Heart right ventricle (tissue), 16 donors: ENCODE data around the gene NLRP11. TPM values are rescaled to one million over a fixed set of nuclear protein-coding genes. Genes with fewer than 3 reads are reported as not detected.

Experiments
- ATAC-seq, 8 donors: fragments of 200-7000 bp; cut with Tn5 transposase; one replicate each; pipeline ENCODE4 v1.9.1; 2020; ENCODE audit warnings: mild to moderate bottlenecking in 8 of 8, moderate library complexity in 8 of 8, moderate number of reproducible peaks in 1 of 8
- DNase-seq, 2 donors: peaks; one replicate each; pipeline ENCODE4 v3.0.0-alpha.2; 2020
- H3K27ac ChIP-seq, 10 donors: fragments of 200-600 bp; sonication (generic) in 2 of 10; one replicate each; pipeline versions ENCODE4 v1.5.0 to v1.8.0; 2020 to 2022; ENCODE audit warnings: mild to moderate bottlenecking in 3 of 10
- H3K27me3 ChIP-seq, 7 donors: fragments of 200-600 bp; one replicate each; pipeline ENCODE4 v1.8.0; 2021 to 2022; ENCODE audit warnings: mild to moderate bottlenecking in 2 of 7
- H3K36me3 ChIP-seq, 9 donors: fragments of 200-600 bp; sonication (generic) in 1 of 9; one replicate each; pipeline versions ENCODE4 v1.5.0 to v1.8.0; 2020 to 2022; ENCODE audit warnings: mild to moderate bottlenecking in 2 of 9
- H3K4me1 ChIP-seq, 9 donors: fragments of 200-600 bp; sonication (generic) in 1 of 9; one replicate each; pipeline versions ENCODE4 v1.5.0 to v1.8.0; 2020 to 2022; ENCODE audit warnings: mild to moderate bottlenecking in 4 of 9
- H3K4me3 ChIP-seq, 10 donors: fragments of 200-600 bp; sonication (generic) in 2 of 10; one replicate each; pipeline versions ENCODE4 v1.5.0 to v1.8.0; 2020 to 2022; ENCODE audit warnings: mild to moderate bottlenecking in 7 of 10, moderate library complexity in 2 of 10
- H3K9me3 ChIP-seq, 11 donors: fragments of 200-600 bp in 10 of 11; sonication (generic) in 2 of 11; one replicate each; pipeline versions ENCODE4 v1.5.0 to v1.8.0; 2013 to 2022; ENCODE audit warnings: mild to moderate bottlenecking in 2 of 11, control low read depth in 1 of 11, moderate library complexity in 1 of 11
- WGBS, 2 donors: extraction: QIAGEN DNeasy Blood & Tissue Kit; methylation state at CpG; one replicate each; pipeline ENCODE4 v1.1.7; 2013; ENCODE audit warnings: inconsistent platforms in 1 of 2; 5-methylcytosine and 5-hydroxymethylcytosine counted together
- intact Hi-C, 10 donors: fragments of 100-400 bp; cut with DNase I; formaldehyde crosslinking; loops; one replicate each; pipeline versions ENCODE4 v1.11.1 to v1.14.2; 2022
- polyA plus RNA-seq, 2 donors: library from polyadenylated mRNA; stranded (reverse); fragments of 200-250 nt; gene quantifications; one replicate each; pipeline ENCODE4 v1.2.3, GENCODE V29; 2013
- total RNA-seq, 10 donors: library from RNA; stranded (reverse); fragmentation: NEBNext Ultra II Directional in 3 of 10; extraction: Animal tissue kit (Norgen Biotek cat#: 25700) in 3 of 10; gene quantifications; one replicate each; pipeline versions ENCODE4 v1.2.1 to v1.2.4, GENCODE V29; 2021 to 2023
- TF ChIP-seq, protein P1 (sequence below), 9 donors: fragments of 200-600 bp; sonication (generic) in 2 of 9; IDR thresholded peaks; one replicate each; pipeline versions ENCODE4 v1.5.0 to v1.8.0; 2021 to 2022; ENCODE audit warnings: antibody characterized with exemption in 9 of 9, mild to moderate bottlenecking in 5 of 9, moderate library complexity in 1 of 9
- donor health status: Arrhythmogenic right ventricular cardiomyopathy.
- donor health status: ischemic (EF 13 %, LVEDD 7.1; RV severe dilation, severe dysfunction).
- donor health status: healthy with polysubstance abuse.
- donor health status: DM: no; HTN: yes; CAD: no.
- donor health status: DM: no; HTN: no; CAD: no.
- donor health status: ischemic (EF 25% LVEDD 6.9; RV normal size, moderate dysfunction).
- donor health status: ischemic (EF 25% LVEDD 5.7; RV mildly dilated, moderate dysfunction).
- donor health status: healthy.
- donor health status: DM: yes; HTN: yes; CAD: no.
- donor health status: Ischemic cardiomyopathy.
- donor health status: ischemic (EF 35%, LVEDD 5.7; RV mildly dilated, moderate dysfunction).
- donor health status: nonischemic (EF 11% LVEDD 7.7; RV severe dilation, severe dysfunction).
- donor health status: DM: yes; HTN: yes; CAD: no.
- donor health status: PGD.
- donor health status: ischemic (EF 29% LVEDD 5.4; RV normal size, mild dysfunction).
- donor health status: nonischemic (EF 23%, LVEDD 6.1; RV moderate dilation, normal function).

Gene NLRP11
- total and polyA plus RNA-seq, 12 donors: not detected

GRCh38 chr19:55753401-55753800 is 78.4 kb downstream of the NLRP11 start:
- intact Hi-C loops: no loop called here
- Histone ChIP-seq H3K9me3 (no peaks in the 10 kb centered on the region), H3K36me3 (no peaks in the 10 kb centered on the region), H3K27ac (no peak overlapping the region), H3K27me3 (peaks cover 0 to 21% (median 6%) of the 10 kb centered on the region in 7 donors), H3K4me3 (no peak overlapping the region), H3K4me1 (no peaks in the 10 kb centered on the region)
- ATAC-seq (no peak), DNase-seq (no peak)
- WGBS, 2 donors: 69 to 73% methylated on average over 3 of the region's 3 CpGs
- TF ChIP-seq, protein P1, sequence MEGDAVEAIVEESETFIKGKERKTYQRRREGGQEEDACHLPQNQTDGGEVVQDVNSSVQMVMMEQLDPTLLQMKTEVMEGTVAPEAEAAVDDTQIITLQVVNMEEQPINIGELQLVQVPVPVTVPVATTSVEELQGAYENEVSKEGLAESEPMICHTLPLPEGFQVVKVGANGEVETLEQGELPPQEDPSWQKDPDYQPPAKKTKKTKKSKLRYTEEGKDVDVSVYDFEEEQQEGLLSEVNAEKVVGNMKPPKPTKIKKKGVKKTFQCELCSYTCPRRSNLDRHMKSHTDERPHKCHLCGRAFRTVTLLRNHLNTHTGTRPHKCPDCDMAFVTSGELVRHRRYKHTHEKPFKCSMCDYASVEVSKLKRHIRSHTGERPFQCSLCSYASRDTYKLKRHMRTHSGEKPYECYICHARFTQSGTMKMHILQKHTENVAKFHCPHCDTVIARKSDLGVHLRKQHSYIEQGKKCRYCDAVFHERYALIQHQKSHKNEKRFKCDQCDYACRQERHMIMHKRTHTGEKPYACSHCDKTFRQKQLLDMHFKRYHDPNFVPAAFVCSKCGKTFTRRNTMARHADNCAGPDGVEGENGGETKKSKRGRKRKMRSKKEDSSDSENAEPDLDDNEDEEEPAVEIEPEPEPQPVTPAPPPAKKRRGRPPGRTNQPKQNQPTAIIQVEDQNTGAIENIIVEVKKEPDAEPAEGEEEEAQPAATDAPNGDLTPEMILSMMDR (IDR thresholded peaks at IDR 0.05): no peak

GRCh38 chr19:55750715-55751114 is 81.1 kb downstream of the NLRP11 start:
- TF ChIP-seq, protein P1 (IDR thresholded peaks at IDR 0.05): no peak
- Histone ChIP-seq H3K4me1 (no peaks in the 10 kb centered on the region), H3K4me3 (no peak overlapping the region), H3K27ac (no peak overlapping the region), H3K36me3 (no peaks in the 10 kb centered on the region), H3K27me3 (peaks cover 0 to 25% (median 6%) of the 10 kb centered on the region in 7 donors), H3K9me3 (no peaks in the 10 kb centered on the region)
- ATAC-seq (no peak), DNase-seq (no peak)
- 86% methylated on average over 6 of the region's 6 CpGs for WGBS, 2 donors
- intact Hi-C loops: no loop called here

GRCh38 chr19:55738302-55738701 is 93.5 kb downstream of the NLRP11 start, which contains the start of gene NLRP9:
TSS of gene NLRP9 (minus strand) at chr19:55738402. CDS start at chr19:55738374, 28 bp downstream.
- ATAC-seq (no peak), DNase-seq (no peak)
- Histone ChIP-seq H3K27ac (no peak within 1 kb of the TSS), H3K4me1 (no peaks in the 10 kb centered on the region), H3K4me3 (no peak within 1 kb of the TSS), H3K9me3 (no peaks in the 10 kb centered on the region), H3K27me3 (peaks cover 0 to 9% (median 0%) of the 10 kb centered on the region in 7 donors), H3K36me3 (no peaks in the 10 kb centered on the region)
- WGBS, 2 donors: 87 to 91% methylated on average over 3 of the region's 3 CpGs
- TF ChIP-seq, protein P1 (IDR thresholded peaks at IDR 0.05): no peak
- intact Hi-C loops: no loop called here

Other genes starting within 250 kb of the NLRP11 start
- gene FIZ1, start 232.5 kb downstream of the NLRP11 start, total RNA-seq: 10 to 100 TPM; 11.6 to 18.8 (median 13.5) TPM
- 10 to 100 TPM in 1 of 2 donors, 1 to 10 TPM in 1; 9.3 to 16.5 TPM for gene FIZ1, start 232.5 kb downstream of the NLRP11 start, polyA plus RNA-seq
- 10 to 100 TPM in 8 of 10 donors, 1 to 10 TPM in 2; 7.9 to 22.0 (median 12.9) TPM for gene ZNF524, start 231.7 kb downstream of the NLRP11 start, total RNA-seq
- 10 to 100 TPM; 34.9 to 39.4 TPM for gene ZNF524, start 231.7 kb downstream of the NLRP11 start, polyA plus RNA-seq
- gene ZNF865, start 226.4 kb downstream of the NLRP11 start, total RNA-seq: 10 to 100 TPM; 11.8 to 20.0 (median 13.5) TPM
- gene ZNF865, start 226.4 kb downstream of the NLRP11 start, polyA plus RNA-seq: 10 to 100 TPM; 13.9 to 26.5 TPM
- 10 to 100 TPM in 8 of 10 donors, 1 to 10 TPM in 2; 8.9 to 16.4 (median 12.2) TPM for gene ZNF784, start 207.4 kb downstream of the NLRP11 start, total RNA-seq
- 1 to 10 TPM; 6.4 to 9.9 TPM for gene ZNF784, start 207.4 kb downstream of the NLRP11 start, polyA plus RNA-seq
- 10 to 100 TPM; 16.6 to 24.9 (median 21.1) TPM for gene ZNF580, start 191.0 kb downstream of the NLRP11 start, total RNA-seq
- 10 to 100 TPM; 16.5 to 29.9 TPM for gene ZNF580, start 191.0 kb downstream of the NLRP11 start, polyA plus RNA-seq
- 10 to 100 TPM in 1 of 10 donors, 1 to 10 TPM in 9; 4.0 to 15.6 (median 6.5) TPM for gene ZNF581, start 188.3 kb downstream of the NLRP11 start, total RNA-seq
- 10 to 100 TPM in 1 of 2 donors, 1 to 10 TPM in 1; 5.6 to 10.8 TPM for gene ZNF581, start 188.3 kb downstream of the NLRP11 start, polyA plus RNA-seq
- gene CCDC106, start 183.8 kb downstream of the NLRP11 start, total RNA-seq: 10 to 100 TPM; 12.1 to 20.0 (median 13.3) TPM
- 10 to 100 TPM; 15.3 to 29.6 TPM for gene CCDC106, start 183.8 kb downstream of the NLRP11 start, polyA plus RNA-seq
- gene U2AF2, start 177.0 kb downstream of the NLRP11 start, total RNA-seq: 100 to 1,000 TPM in 1 of 10 donors, 10 to 100 TPM in 9; 64.1 to 100 (median 72.9) TPM
- 10 to 100 TPM; 75.5 to 90.2 TPM for gene U2AF2, start 177.0 kb downstream of the NLRP11 start, polyA plus RNA-seq
- gene EPN1, start 156.8 kb downstream of the NLRP11 start, total RNA-seq: 100 to 1,000 TPM; 127 to 305 (median 140) TPM
- gene EPN1, start 156.8 kb downstream of the NLRP11 start, polyA plus RNA-seq: 100 to 1,000 TPM; 134 to 140 TPM
- gene NLRP9, start 93.6 kb downstream of the NLRP11 start, total RNA-seq: not detected
- gene NLRP9, start 93.6 kb downstream of the NLRP11 start, polyA plus RNA-seq: not detected
- under 1 TPM in 1 of 10 donors, not detected in 9; 0.30 TPM for gene RFPL4A, start 72.9 kb downstream of the NLRP11 start, total RNA-seq
- not detected for gene RFPL4A, start 72.9 kb downstream of the NLRP11 start, polyA plus RNA-seq
- not detected for gene RFPL4AL1, start 62.9 kb downstream of the NLRP11 start, total RNA-seq
- gene RFPL4AL1, start 62.9 kb downstream of the NLRP11 start, polyA plus RNA-seq: not detected
- gene NLRP4, start 4.5 kb upstream of the NLRP11 start, total RNA-seq: not detected
- not detected for gene NLRP4, start 4.5 kb upstream of the NLRP11 start, polyA plus RNA-seq
- not detected for gene NLRP13, start 100.3 kb upstream of the NLRP11 start, total RNA-seq
- gene NLRP13, start 100.3 kb upstream of the NLRP11 start, polyA plus RNA-seq: not detected
- not detected for gene NLRP8, start 115.8 kb upstream of the NLRP11 start, total RNA-seq
- not detected for gene NLRP8, start 115.8 kb upstream of the NLRP11 start, polyA plus RNA-seq
- not detected for gene NLRP5, start 154.8 kb upstream of the NLRP11 start, total RNA-seq
- gene NLRP5, start 154.8 kb upstream of the NLRP11 start, polyA plus RNA-seq: not detected